HL-60 (cell line): ENCODE results near the gene PRC1.
"Not testable (repeated sequence)": the region's sequence is repeated elsewhere in the genome, so short reads cannot be mapped to it uniquely, and the experiment has no call there.

Experiments used
- DNase-seq, 2 experiments: peaks; one replicate each; pipeline ENCODE4 v3.0.0-alpha.2; 2010 to 2020; ENCODE audit warnings: low read depth in 1 of 2, low spot score in 1 of 2
- H3K27ac ChIP-seq: fragments of 250-450 bp; sonication (Bioruptor Pico); replicated peaks from 2 replicates; pipeline ENCODE4 v1.5.1; 2020; ENCODE audit warnings: mild to moderate bottlenecking, moderate library complexity
- H3K27me3 ChIP-seq: fragments of 250-450 bp; sonication (Bioruptor Pico); 2 replicates; pipeline ENCODE4 v1.5.1; 2021; ENCODE audit warnings: mild to moderate bottlenecking, moderate library complexity; ENCODE audit not compliant: insufficient read depth, poor library complexity, severe bottlenecking
- H3K4me3 ChIP-seq: replicated peaks from 2 replicates; pipeline ENCODE4 v1.5.1; 2011; ENCODE audit warnings: mild to moderate bottlenecking, control low read depth, low read length; ENCODE audit not compliant: insufficient read depth
- GABPA ChIP-seq: IDR thresholded peaks from 2 replicates; pipeline ENCODE4 v1.6.1; 2012; ENCODE audit warnings: low read depth
- POLR2AphosphoS5 ChIP-seq: IDR thresholded peaks from 2 replicates; pipeline ENCODE4 v1.6.1; 2012; ENCODE audit warnings: low read depth
- REST ChIP-seq: IDR thresholded peaks from 2 replicates; pipeline ENCODE4 v1.6.1; 2012; ENCODE audit warnings: low read depth; ENCODE audit not compliant: insufficient replicate concordance
- SPI1 ChIP-seq: IDR thresholded peaks from 2 replicates; pipeline ENCODE4 v1.6.1; 2012; ENCODE audit warnings: low read depth, mild to moderate bottlenecking, borderline replicate concordance
- TF ChIP-seq, protein P1 (sequence below): IDR thresholded peaks from one replicate; pipeline ENCODE4 v1.5.1; 2011; ENCODE audit warnings: low read length, control low read depth, inconsistent platforms; ENCODE audit not compliant: insufficient read depth

The PRC1 gene

GRCh38 chr15:90930861-90931574, 63.3 kb downstream of the PRC1 start:
- TF ChIP-seq REST (no peak), POLR2AphosphoS5 (no peak), SPI1 (no peak), GABPA (no peak)
- TF ChIP-seq, protein P1, sequence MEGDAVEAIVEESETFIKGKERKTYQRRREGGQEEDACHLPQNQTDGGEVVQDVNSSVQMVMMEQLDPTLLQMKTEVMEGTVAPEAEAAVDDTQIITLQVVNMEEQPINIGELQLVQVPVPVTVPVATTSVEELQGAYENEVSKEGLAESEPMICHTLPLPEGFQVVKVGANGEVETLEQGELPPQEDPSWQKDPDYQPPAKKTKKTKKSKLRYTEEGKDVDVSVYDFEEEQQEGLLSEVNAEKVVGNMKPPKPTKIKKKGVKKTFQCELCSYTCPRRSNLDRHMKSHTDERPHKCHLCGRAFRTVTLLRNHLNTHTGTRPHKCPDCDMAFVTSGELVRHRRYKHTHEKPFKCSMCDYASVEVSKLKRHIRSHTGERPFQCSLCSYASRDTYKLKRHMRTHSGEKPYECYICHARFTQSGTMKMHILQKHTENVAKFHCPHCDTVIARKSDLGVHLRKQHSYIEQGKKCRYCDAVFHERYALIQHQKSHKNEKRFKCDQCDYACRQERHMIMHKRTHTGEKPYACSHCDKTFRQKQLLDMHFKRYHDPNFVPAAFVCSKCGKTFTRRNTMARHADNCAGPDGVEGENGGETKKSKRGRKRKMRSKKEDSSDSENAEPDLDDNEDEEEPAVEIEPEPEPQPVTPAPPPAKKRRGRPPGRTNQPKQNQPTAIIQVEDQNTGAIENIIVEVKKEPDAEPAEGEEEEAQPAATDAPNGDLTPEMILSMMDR = no peak
- H3K27me3 ChIP-seq = no peaks in the 10 kb centered on the region
- peak overlapping the region; percentile 93 for H3K27ac ChIP-seq
- no peak for DNase-seq
- peak overlapping the region; percentile 75 for H3K4me3 ChIP-seq

DNA sequence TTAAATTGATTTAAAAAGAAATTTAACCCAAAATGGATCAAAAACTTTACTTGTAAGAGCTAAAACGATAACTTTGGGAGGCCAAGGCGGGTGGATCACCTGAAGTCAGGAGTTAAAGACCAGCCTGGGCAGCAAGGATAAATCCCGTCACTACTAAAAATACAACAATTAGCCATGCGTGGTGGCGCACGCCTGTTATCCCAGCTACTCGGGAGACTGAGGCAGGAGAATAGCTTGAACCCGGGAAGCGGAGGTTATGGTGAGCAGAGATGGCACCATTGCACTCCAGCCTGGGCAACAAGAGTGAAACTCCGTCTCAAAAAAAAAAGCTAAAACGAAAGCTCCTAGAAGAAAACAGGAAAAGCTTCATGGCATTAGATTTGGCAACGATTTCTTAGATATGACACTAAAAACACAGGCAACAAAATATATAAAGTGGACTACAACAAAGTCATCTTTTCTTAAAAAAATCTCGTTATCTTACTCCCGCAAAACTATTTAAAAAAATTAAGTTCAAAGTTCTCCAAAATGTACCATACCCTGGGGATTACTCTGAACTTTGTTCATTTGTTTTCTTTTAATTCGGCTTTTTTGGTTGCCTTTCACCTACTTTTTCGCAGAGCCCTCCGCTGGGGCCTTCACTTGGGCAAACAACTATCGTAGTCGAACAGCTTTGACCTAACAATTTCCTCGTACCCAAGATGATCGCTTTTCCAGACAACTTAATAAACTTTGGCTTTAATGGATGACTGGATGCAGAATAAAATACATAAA, 64.9 kb downstream of the PRC1 start:
- H3K27me3 ChIP-seq = no peaks in the 10 kb centered on the region
- TF ChIP-seq GABPA = no peak
- TF ChIP-seq POLR2AphosphoS5 = no peak
- TF ChIP-seq, protein P1 = no peak
- TF ChIP-seq REST = no peak
- no peak for TF ChIP-seq SPI1
- DNase-seq = no peak
- peak overlapping the region; percentile 47 for H3K4me3 ChIP-seq
- H3K27ac ChIP-seq = peak overlapping the region; percentile 93

DNA sequence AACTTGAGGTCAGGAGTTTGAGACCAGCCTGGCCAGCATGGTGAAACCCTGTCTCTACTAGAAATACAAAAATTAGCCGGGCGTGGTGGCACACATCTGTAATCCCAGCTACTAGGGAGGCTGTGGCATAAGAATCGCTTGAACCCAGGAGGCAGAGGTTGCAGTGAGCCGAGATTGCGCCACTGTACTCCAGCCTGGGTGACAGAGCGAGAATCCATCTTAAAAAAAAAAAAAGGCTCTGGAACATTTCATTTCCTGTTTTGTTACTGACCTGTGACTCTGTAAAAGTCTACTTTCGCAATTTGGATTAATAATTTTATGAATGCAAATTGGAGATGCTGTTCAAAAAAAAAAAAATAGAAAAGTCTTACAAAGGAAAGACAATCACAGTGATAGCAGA, 66.2 kb downstream of the PRC1 start:
- not testable (repeated sequence) for H3K27me3 ChIP-seq, H3K4me3 ChIP-seq
- TF ChIP-seq SPI1 = 0 out of 2 replicates have a peak, but pooled peaks have one; percentile 27
- peak overlapping the region; percentile 93 for H3K27ac ChIP-seq
- DNase-seq = peak in 1 of 2 experiments; percentile 50

GRCh38 chr15:90926766-90927165, 67.6 kb downstream of the PRC1 start:
- DNase-seq, H3K4me3 ChIP-seq, H3K27ac ChIP-seq, H3K27me3 ChIP-seq: not testable (repeated sequence)
